HG02840 (cell line): ENCODE data around the gene KERA.
"Not testable (repeated sequence)": the region's sequence is repeated elsewhere in the genome, so short reads cannot be mapped to it uniquely, and the experiment has no call there.

Source experiments
- ATAC-seq: cut with Tn5 transposase; IDR thresholded peaks from one replicate; pipeline ENCODE4 v1.9.1; 2021; ENCODE audit warnings: mild to moderate bottlenecking, moderate library complexity, moderate number of reproducible peaks; ENCODE audit not compliant: unreplicated experiment, low FRiP score

Gene KERA

GRCh38 chr12:91057368-91058165, at the start of gene KERA:
TSS of gene KERA (minus strand) at chr12:91058024. CDS start at chr12:91056281, 1,743 bp downstream.
- ATAC-seq, result no peak

GRCh38 chr12:91106283-91106682, 48.5 kb upstream of the KERA start:
- ATAC-seq, result no peak

- no peak for ATAC-seq
Observed at GRCh38 chr12:91105807-91106206, 48.0 kb upstream of the KERA start.

GRCh38 chr12:91104812-91105466, 47.1 kb upstream of the KERA start:
- ATAC-seq, result no peak

GRCh38 chr12:91103624-91104023, 45.8 kb upstream of the KERA start:
- no peak for ATAC-seq

- no peak for ATAC-seq
Observed at GRCh38 chr12:91103101-91103500, 45.3 kb upstream of the KERA start.

- ATAC-seq, result no peak
Observed at GRCh38 chr12:91100906-91101305, 43.1 kb upstream of the KERA start.

- no peak for ATAC-seq
Observed at GRCh38 chr12:91099836-91100235, 42.0 kb upstream of the KERA start.

GRCh38 chr12:91099341-91099740, 41.5 kb upstream of the KERA start:
- no peak for ATAC-seq

GRCh38 chr12:91098941-91099340, 41.1 kb upstream of the KERA start:
- ATAC-seq, result no peak

- no peak for ATAC-seq
Observed at GRCh38 chr12:91098461-91098860, 40.6 kb upstream of the KERA start.

- no peak for ATAC-seq
Observed at GRCh38 chr12:91094957-91095356, 37.1 kb upstream of the KERA start.

- ATAC-seq, result no peak
Observed at GRCh38 chr12:91094032-91094662, 36.3 kb upstream of the KERA start.

- no peak for ATAC-seq
Observed at GRCh38 chr12:91093341-91093740, 35.5 kb upstream of the KERA start.

GRCh38 chr12:91091916-91092715, 34.3 kb upstream of the KERA start:
- ATAC-seq, result no peak

GRCh38 chr12:91089953-91090352, 32.1 kb upstream of the KERA start:
- not testable (repeated sequence) for ATAC-seq

- ATAC-seq, result no peak
Observed at GRCh38 chr12:91080041-91080440, 22.2 kb upstream of the KERA start.

GRCh38 chr12:91078501-91078900, 20.7 kb upstream of the KERA start:
- no peak for ATAC-seq

- no peak for ATAC-seq
Observed at GRCh38 chr12:91077228-91077954, 19.6 kb upstream of the KERA start.

- ATAC-seq, result no peak
Observed at GRCh38 chr12:91074851-91075250, 17.0 kb upstream of the KERA start.
